ENCODE measurements around the gene BNC2. TPM values are rescaled to one million over a fixed set of nuclear protein-coding genes. Genes with fewer than 3 reads are reported as not detected.

The BNC2 gene
- total and polyA plus RNA-seq, 4 donors, result 0.96 to 23.2 (median 9.7) TPM

- Histone ChIP-seq H3K9me3 (ENCODE audit: control insufficient read depth in 4 of 4, insufficient read depth in 3 of 4, low read length in 3 of 4) (no peaks in the 10 kb centered on the region), H3K27me3 (ENCODE audit: control insufficient read depth in 3 of 3, insufficient read depth in 3 of 3, low read length in 2 of 3) (no peaks in the 10 kb centered on the region), H3K4me3 (no peak overlapping the region), H3K27ac (ENCODE audit: low read depth in 1 of 2, low read length in 1 of 2) (no peak overlapping the region), H3K4me1 (ENCODE audit: control insufficient read depth in 5 of 5, insufficient read depth in 5 of 5, low read length in 5 of 5) (peaks cover 0 to 5% (median 0%) of the 10 kb centered on the region in 5 donors), H3K36me3 (ENCODE audit: control insufficient read depth in 4 of 4, insufficient read depth in 4 of 4, low read length in 4 of 4) (peaks cover 0 to 17% (median 2%) of the 10 kb centered on the region in 4 donors), H3K9ac (ENCODE audit: insufficient read depth in 1 of 2, low read length in 2 of 2) (no peak overlapping the region)
- no peak for DNase-seq
- TF ChIP-seq, protein P1, sequence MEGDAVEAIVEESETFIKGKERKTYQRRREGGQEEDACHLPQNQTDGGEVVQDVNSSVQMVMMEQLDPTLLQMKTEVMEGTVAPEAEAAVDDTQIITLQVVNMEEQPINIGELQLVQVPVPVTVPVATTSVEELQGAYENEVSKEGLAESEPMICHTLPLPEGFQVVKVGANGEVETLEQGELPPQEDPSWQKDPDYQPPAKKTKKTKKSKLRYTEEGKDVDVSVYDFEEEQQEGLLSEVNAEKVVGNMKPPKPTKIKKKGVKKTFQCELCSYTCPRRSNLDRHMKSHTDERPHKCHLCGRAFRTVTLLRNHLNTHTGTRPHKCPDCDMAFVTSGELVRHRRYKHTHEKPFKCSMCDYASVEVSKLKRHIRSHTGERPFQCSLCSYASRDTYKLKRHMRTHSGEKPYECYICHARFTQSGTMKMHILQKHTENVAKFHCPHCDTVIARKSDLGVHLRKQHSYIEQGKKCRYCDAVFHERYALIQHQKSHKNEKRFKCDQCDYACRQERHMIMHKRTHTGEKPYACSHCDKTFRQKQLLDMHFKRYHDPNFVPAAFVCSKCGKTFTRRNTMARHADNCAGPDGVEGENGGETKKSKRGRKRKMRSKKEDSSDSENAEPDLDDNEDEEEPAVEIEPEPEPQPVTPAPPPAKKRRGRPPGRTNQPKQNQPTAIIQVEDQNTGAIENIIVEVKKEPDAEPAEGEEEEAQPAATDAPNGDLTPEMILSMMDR (IDR thresholded peaks at IDR 0.05; ENCODE audit: control extremely low read depth, extremely low read depth), result no peak
- no peak for ATAC-seq (ENCODE audit: insufficient read depth, low FRiP score)
- 89 to 93% methylated on average over 3 of the region's 3 CpGs for WGBS, 2 donors
Measured at GRCh38 chr9:16545639-16546038, 324.8 kb downstream of the BNC2 start.

DNA sequence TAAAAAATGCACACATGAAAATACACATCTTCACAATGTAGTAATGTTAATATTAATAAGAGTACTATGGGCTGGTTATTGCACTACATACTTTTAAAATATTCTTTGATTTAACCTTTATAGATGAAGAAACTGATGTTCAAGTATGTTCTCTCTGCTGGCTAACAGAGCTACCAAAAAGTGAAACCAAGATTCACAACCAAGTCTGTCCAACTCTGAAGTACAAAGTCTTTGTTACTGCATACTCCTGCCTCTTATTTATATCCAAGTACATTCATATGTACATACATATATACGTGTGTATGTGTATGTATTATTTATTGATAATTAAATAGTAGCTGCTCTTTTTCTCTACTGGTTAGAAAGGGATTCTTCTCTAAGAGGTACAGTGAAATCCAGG lies 325.6 kb downstream of the BNC2 start:
- H3K27ac ChIP-seq (ENCODE audit: low read depth in 1 of 2, low read length in 1 of 2), result no peak overlapping the region
- WGBS, 2 donors, result 68 to 89% methylated on average over 1 of the region's 1 CpG
- H3K4me1 ChIP-seq (ENCODE audit: control insufficient read depth in 5 of 5, insufficient read depth in 5 of 5, low read length in 5 of 5), result peaks cover 0 to 5% (median 0%) of the 10 kb centered on the region in 5 donors
- DNase-seq, result no peak
- H3K36me3 ChIP-seq (ENCODE audit: control insufficient read depth in 4 of 4, insufficient read depth in 4 of 4, low read length in 4 of 4), result peaks cover 0 to 17% (median 2%) of the 10 kb centered on the region in 4 donors
- no peaks in the 10 kb centered on the region for H3K27me3 ChIP-seq (ENCODE audit: control insufficient read depth in 3 of 3, insufficient read depth in 3 of 3, low read length in 2 of 3)
- H3K4me3 ChIP-seq, result no peak overlapping the region
- ATAC-seq (ENCODE audit: insufficient read depth, low FRiP score), result no peak
- no peak overlapping the region for H3K9ac ChIP-seq (ENCODE audit: insufficient read depth in 1 of 2, low read length in 2 of 2)
- TF ChIP-seq, protein P1 (IDR thresholded peaks at IDR 0.05; ENCODE audit: control extremely low read depth, extremely low read depth), result no peak
- no peaks in the 10 kb centered on the region for H3K9me3 ChIP-seq (ENCODE audit: control insufficient read depth in 4 of 4, insufficient read depth in 3 of 4, low read length in 3 of 4)

GRCh38 chr9:16543686-16544085 lies 326.8 kb downstream of the BNC2 start:
- TF ChIP-seq, protein P1 (IDR thresholded peaks at IDR 0.05; ENCODE audit: control extremely low read depth, extremely low read depth), result no peak
- no peak for ATAC-seq (ENCODE audit: insufficient read depth, low FRiP score)
- Histone ChIP-seq H3K4me3 (no peak overlapping the region), H3K27me3 (ENCODE audit: control insufficient read depth in 3 of 3, insufficient read depth in 3 of 3, low read length in 2 of 3) (no peaks in the 10 kb centered on the region), H3K36me3 (ENCODE audit: control insufficient read depth in 4 of 4, insufficient read depth in 4 of 4, low read length in 4 of 4) (peaks cover 0 to 13% (median 2%) of the 10 kb centered on the region in 4 donors), H3K9me3 (ENCODE audit: control insufficient read depth in 4 of 4, insufficient read depth in 3 of 4, low read length in 3 of 4) (no peaks in the 10 kb centered on the region), H3K4me1 (ENCODE audit: control insufficient read depth in 5 of 5, insufficient read depth in 5 of 5, low read length in 5 of 5) (peaks cover 0 to 5% (median 0%) of the 10 kb centered on the region in 5 donors), H3K9ac (ENCODE audit: insufficient read depth in 1 of 2, low read length in 2 of 2) (no peak overlapping the region), H3K27ac (ENCODE audit: low read depth in 1 of 2, low read length in 1 of 2) (no peak overlapping the region)
- no peak for DNase-seq
- 88 to 92% methylated on average over 3 of the region's 3 CpGs for WGBS, 2 donors

DNA sequence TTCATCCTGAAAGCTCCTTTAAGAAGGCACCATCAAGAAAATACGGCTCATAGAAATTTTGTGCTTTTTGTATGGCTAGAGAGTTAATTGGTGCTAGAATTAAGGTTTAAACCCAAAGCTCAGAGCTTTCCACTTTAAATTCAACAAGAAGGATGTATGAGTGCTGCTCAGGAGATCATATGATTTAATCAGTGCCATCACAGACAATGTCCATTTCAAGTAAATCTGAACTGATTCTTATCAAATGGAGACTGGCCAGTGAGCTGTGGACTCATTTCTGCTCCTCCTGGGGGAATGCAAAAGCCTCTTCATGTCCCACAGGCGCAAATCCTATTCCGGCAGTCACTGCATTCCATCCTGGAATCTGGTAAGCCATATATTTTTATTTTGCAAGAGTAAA lies 327.2 kb downstream of the BNC2 start:
- Histone ChIP-seq H3K36me3 (ENCODE audit: control insufficient read depth in 4 of 4, insufficient read depth in 4 of 4, low read length in 4 of 4) (peaks cover 0 to 13% (median 2%) of the 10 kb centered on the region in 4 donors), H3K9ac (ENCODE audit: insufficient read depth in 1 of 2, low read length in 2 of 2) (no peak overlapping the region), H3K4me3 (no peak overlapping the region), H3K27ac (ENCODE audit: low read depth in 1 of 2, low read length in 1 of 2) (no peak overlapping the region), H3K4me1 (ENCODE audit: control insufficient read depth in 5 of 5, insufficient read depth in 5 of 5, low read length in 5 of 5) (peaks cover 0 to 5% (median 0%) of the 10 kb centered on the region in 5 donors), H3K9me3 (ENCODE audit: control insufficient read depth in 4 of 4, insufficient read depth in 3 of 4, low read length in 3 of 4) (no peaks in the 10 kb centered on the region), H3K27me3 (ENCODE audit: control insufficient read depth in 3 of 3, insufficient read depth in 3 of 3, low read length in 2 of 3) (no peaks in the 10 kb centered on the region)
- TF ChIP-seq, protein P1 (IDR thresholded peaks at IDR 0.05; ENCODE audit: control extremely low read depth, extremely low read depth), result no peak
- ATAC-seq (ENCODE audit: insufficient read depth, low FRiP score), result no peak
- 96 to 97% methylated on average over 3 of the region's 3 CpGs for WGBS, 2 donors
- no peak for DNase-seq
